ENCODE measurements around the gene GNG7. TPM values are rescaled to one million over a fixed set of nuclear protein-coding genes. Genes with fewer than 3 reads are reported as not detected.

Gene GNG7
- total RNA-seq, 2 experiments from 2014 or later, result 0.08 to 0.13 TPM

DNA sequence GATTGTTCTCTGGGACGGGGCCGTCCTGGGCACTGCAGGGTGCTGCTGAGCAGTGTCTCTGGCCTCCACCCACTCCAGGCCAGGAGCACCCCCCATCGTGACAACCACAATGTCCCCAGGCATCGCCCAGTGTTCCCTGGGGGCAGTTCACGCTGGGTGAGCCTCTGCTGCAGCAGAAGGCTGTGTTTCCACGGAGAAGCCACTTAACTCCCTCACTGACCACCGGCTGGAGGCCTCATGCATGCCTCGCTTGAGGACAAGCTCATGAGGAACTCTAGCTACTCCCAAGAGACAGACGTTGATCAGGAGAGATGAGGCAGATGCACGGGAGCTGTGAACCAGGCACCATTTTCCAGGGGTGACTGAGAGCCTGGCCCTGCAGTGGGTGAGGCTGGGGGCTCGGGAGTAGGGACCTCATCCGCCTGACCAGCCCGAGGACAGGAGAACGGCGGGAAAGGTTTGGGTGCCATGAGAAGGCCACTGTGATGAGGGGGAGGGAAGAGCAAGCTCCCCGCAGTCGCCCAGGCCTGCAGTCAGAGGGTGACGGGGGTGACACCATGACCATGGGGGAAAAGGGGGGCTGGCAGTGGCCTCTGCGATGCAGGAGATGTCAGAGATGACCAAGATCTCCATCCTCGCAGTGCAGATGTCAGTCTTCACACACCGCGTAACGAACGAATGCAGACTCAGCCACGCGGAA, 32.2 kb upstream of the GNG7 start:
- ChIA-PET POLR2A (no interaction called here), CTCF (no interaction called here)
- H3K4me1 Mint-ChIP-seq (ENCODE audit: low read depth), result peaks cover 15% of the 10 kb centered on the region
- no peak for ATAC-seq
- no peaks in the 10 kb centered on the region for H3K9me3 Mint-ChIP-seq (ENCODE audit: insufficient read depth)
- no peaks in the 10 kb centered on the region for H3K27me3 Mint-ChIP-seq (ENCODE audit: low read depth)
- peaks cover 36% of the 10 kb centered on the region for H3K36me3 Mint-ChIP-seq (ENCODE audit: low read depth)
- DNase-seq, result no peak
- no peak overlapping the region for H3K4me3 Mint-ChIP-seq
- H3K27ac Mint-ChIP-seq, result no peak overlapping the region

DNA sequence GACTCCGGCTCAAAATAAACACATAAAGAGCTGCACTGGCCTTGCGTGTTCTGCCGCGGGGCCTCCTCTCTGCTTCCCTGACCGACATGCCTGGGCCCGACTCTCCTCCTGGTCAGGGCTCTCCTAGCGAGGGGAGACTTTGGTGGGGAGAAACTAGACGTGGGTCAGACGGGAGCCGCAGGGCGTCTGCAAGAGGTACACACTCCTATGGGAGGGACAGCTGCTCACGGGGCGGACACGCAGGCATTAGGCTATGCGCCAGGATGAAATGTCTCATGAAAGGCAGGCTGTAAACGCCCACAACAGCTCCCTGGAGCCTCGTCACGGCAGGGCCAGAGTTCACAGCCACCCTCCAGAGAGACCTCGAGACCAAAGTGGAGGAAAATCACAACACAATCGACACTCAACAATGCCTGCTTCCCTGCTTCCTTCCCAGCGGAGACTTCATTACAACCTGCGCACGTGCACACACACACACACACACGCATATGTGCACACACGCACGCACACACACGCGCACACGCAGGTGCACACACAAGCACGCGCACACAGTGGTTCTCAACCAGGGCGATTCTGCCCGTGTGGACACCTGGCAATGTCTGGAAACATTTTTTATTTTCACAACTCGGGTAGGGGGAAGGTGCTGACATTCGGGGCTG, 31.6 kb upstream of the GNG7 start:
- CTCF ChIA-PET, result no interaction called here
- POLR2A ChIA-PET, result no interaction called here
- ATAC-seq, result no peak

DNA sequence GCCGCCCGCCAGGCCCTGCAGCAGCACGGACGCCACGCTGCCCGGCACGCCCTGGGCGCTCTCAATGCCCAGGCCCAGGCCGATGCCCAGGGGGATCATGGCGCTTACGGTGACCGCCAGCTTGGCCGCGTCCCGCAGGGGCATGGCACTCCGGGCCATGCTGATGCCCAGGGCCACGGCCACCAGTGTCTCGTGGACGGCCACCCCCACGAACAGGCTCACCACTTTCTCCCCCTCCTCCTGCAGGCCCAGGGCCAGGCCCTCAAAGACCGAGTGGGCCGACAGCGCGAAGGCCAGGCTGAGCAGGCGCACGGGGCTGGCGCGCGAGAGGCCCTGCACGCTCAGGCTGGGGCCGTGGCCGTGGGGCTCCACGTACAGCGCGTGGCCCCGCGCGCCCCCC, 30.4 kb upstream of the GNG7 start:
- no peak for DNase-seq
- H3K9me3 Mint-ChIP-seq (ENCODE audit: insufficient read depth), result no peaks in the 10 kb centered on the region
- no peaks in the 10 kb centered on the region for H3K27me3 Mint-ChIP-seq (ENCODE audit: low read depth)
- POLR2A ChIA-PET, result no interaction called here
- no peak overlapping the region for H3K4me3 Mint-ChIP-seq
- peaks cover 3% of the 10 kb centered on the region for H3K4me1 Mint-ChIP-seq (ENCODE audit: low read depth)
- no peak overlapping the region for H3K27ac Mint-ChIP-seq
- peaks cover 29% of the 10 kb centered on the region for H3K36me3 Mint-ChIP-seq (ENCODE audit: low read depth)
- CTCF ChIA-PET, result no interaction called here
- ATAC-seq, result no peak

More for the DNA sequence above, 31.6 kb upstream of the GNG7 start:
- no peaks in the 10 kb centered on the region for H3K9me3 Mint-ChIP-seq (ENCODE audit: insufficient read depth)
- no peak overlapping the region for H3K27ac Mint-ChIP-seq
- no peak for DNase-seq
- H3K36me3 Mint-ChIP-seq (ENCODE audit: low read depth), result peaks cover 33% of the 10 kb centered on the region
- no peaks in the 10 kb centered on the region for H3K27me3 Mint-ChIP-seq (ENCODE audit: low read depth)
- no peak overlapping the region for H3K4me3 Mint-ChIP-seq
- peaks cover 12% of the 10 kb centered on the region for H3K4me1 Mint-ChIP-seq (ENCODE audit: low read depth)

DNA sequence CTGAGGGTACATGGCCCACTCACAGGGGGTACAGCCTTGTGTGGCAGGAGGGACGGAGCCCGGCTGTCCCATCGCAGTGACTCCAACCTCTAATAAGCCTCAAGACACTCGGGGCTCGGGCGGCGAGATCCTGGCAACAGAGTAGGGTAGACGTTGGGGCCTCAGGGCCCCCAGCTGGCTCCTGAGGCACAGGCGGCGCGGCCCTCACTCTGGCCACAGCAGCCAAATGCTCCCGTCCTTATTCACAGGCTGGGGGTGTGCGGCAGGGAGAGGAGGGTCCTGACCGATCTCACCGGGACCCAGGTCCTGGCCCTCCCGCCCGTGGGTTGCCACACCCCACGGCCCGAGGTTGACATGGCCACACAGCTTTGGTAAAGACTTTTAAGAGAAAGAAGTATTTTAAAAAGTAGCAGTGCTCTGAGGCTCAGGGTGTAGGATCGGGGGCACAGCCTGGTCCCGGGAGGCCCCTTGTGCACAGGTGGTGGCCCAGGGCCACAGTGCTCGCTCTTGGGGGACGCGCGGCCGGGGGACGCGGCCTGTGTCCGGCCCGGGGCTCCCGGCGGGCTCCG, 29.7 kb upstream of the GNG7 start:
- H3K27me3 Mint-ChIP-seq (ENCODE audit: low read depth), result no peaks in the 10 kb centered on the region
- H3K36me3 Mint-ChIP-seq (ENCODE audit: low read depth), result peaks cover 28% of the 10 kb centered on the region
- POLR2A ChIA-PET, result interaction anchor here (0.6 kb wide), 1 partner anchor 230 kb away, joined by 4 read pairs; no protein-coding TSS in a partner anchor
- H3K27ac Mint-ChIP-seq, result no peak overlapping the region
- H3K4me1 Mint-ChIP-seq (ENCODE audit: low read depth), result peaks cover 4% of the 10 kb centered on the region
- no peak for DNase-seq
- H3K9me3 Mint-ChIP-seq (ENCODE audit: insufficient read depth), result no peaks in the 10 kb centered on the region
- H3K4me3 Mint-ChIP-seq, result no peak overlapping the region
- no peak for ATAC-seq
- CTCF ChIA-PET, result no interaction called here

DNA sequence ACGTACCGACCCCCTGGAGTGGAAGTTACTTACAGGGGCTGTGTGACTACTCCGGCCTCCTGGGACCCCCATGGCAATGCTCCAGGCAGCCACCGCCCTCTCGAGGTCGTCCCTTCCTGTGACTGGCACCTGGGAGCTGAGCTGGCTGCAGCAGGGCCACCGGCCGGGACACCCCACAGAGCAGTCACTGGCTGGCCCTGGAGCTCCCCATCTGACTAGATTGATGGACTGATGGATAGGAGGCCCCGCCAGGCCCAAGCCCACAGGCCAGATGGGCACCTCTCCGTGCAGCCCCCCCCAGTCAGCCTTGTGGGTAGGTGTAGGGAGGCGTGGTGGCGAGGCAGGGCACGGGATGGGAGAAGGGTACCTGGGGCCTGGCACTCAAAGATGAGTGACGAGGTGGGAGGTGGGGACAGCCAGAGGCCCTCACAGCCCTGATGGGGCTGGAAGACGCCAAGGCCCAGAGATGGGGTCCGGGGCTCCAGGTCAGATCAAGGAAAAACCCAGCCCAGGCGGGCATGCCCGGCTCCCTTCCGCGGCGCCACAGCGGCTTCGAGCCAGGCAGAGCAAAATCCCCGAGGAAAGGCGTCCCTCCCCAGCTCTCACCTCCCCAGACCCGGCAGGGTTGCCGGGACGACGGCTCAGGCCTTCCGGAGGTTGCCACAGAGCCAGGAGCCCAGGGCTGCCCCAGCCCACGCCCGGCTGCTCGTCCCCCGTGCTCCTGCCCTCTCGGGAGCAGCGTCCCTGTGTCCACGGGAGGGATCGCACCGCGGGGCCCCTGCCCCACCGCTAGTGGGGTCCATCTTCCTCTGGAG, 28.9 kb upstream of the GNG7 start:
- no peak for DNase-seq
- no peak for ATAC-seq
- Mint-ChIP-seq H3K9me3 (ENCODE audit: insufficient read depth) (no peaks in the 10 kb centered on the region), H3K27me3 (ENCODE audit: low read depth) (peaks cover 3% of the 10 kb centered on the region), H3K36me3 (ENCODE audit: low read depth) (peaks cover 19% of the 10 kb centered on the region), H3K4me3 (no peak overlapping the region), H3K4me1 (ENCODE audit: low read depth) (peaks cover 9% of the 10 kb centered on the region), H3K27ac (no peak overlapping the region)
- CTCF ChIA-PET, result no interaction called here
- POLR2A ChIA-PET, result no interaction called here

DNA sequence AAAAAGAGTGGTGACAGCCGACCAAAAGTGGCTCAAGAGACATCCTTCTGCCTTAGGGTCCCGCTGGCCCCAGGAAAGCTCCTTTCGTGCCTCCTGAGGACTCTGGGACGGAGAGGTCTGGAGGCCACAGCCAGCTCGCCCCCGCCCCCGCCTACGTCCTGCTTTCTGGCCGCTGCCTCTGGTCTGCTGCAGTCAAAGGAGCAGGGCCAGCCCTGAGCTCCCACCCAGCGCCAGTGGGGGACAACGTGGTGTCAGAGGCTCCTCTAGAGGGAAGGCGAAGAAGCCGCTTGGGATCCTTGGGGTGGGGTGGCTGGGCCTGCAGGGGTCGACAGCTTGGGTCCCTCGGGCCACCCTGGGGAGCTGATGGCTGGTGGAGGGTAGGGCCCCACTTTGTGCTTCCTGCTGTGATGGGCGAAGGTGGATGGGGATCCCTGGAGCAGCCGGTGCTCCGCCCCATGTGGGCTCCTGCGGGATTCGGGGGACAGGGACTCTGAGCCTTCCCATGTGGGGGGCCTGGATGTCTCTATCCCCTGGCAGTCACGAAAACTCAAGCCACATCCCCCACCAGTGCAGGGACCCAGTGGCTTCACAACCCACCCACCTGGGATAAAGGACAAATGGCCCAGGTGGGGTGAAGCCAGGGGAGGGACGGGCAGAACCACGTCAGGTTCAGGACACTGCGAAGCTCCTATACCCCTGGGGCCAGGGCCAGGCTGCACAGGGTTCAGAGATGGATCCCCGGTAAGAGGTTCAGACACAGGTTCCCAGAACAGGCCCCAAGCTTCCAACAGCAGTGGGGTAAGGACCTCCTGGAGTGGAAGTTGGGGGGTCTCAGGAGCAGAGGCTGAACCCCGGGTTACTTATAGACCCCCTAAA, 27.7 kb upstream of the GNG7 start:
- POLR2A ChIA-PET, result interaction anchor here (1.1 kb wide), 1 partner anchor 10 kb away, joined by 3 read pairs; the partner anchor contains the start of gene SLC39A3
- ATAC-seq, result no peak
- no peaks in the 10 kb centered on the region for H3K9me3 Mint-ChIP-seq (ENCODE audit: insufficient read depth)

DNA sequence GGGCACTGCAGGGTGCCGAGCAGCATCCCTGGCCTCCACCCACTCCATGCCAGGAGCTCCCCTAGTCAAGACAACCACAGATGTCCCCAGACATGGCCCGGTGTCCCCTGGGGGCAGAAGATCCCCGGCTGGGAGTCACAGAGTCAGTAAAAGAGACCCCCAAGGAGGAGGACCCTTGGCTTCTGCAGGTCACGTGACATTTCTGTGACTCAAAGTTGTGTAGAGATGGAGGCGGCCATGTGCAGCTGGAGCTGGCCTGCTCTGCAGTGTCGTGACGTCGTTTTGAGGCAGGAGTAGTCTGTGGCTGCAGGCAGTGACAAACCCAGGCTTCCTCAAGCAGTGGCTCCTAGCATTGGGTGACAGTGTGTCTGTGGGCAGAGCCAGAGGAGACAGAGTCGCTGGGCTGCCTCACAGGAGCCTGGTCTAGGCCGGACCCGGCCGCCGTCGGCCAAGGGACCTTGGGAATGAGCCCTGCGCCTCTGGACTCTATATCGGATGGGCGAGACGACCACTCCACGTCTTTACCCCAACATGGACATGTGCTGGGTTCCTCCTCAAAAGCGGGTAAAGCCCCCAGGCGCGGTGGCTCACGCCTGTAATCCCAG, 26.4 kb upstream of the GNG7 start:
- ATAC-seq (no peak), DNase-seq (no peak)
- Mint-ChIP-seq H3K27ac (no peak overlapping the region), H3K9me3 (ENCODE audit: insufficient read depth) (no peaks in the 10 kb centered on the region), H3K36me3 (ENCODE audit: low read depth) (peaks cover under 1% of the 10 kb centered on the region), H3K4me1 (ENCODE audit: low read depth) (peaks cover 6% of the 10 kb centered on the region), H3K4me3 (no peak overlapping the region), H3K27me3 (ENCODE audit: low read depth) (peaks cover 6% of the 10 kb centered on the region)
- ChIA-PET POLR2A (no interaction called here), CTCF (no interaction called here)

More for the DNA sequence above, 27.7 kb upstream of the GNG7 start:
- no peak overlapping the region for H3K27ac Mint-ChIP-seq
- peaks cover 10% of the 10 kb centered on the region for H3K36me3 Mint-ChIP-seq (ENCODE audit: low read depth)
- CTCF ChIA-PET, result no interaction called here
- peaks cover 6% of the 10 kb centered on the region for H3K27me3 Mint-ChIP-seq (ENCODE audit: low read depth)
- no peak overlapping the region for H3K4me3 Mint-ChIP-seq
- H3K4me1 Mint-ChIP-seq (ENCODE audit: low read depth), result peaks cover 9% of the 10 kb centered on the region
- DNase-seq, result no peak

DNA sequence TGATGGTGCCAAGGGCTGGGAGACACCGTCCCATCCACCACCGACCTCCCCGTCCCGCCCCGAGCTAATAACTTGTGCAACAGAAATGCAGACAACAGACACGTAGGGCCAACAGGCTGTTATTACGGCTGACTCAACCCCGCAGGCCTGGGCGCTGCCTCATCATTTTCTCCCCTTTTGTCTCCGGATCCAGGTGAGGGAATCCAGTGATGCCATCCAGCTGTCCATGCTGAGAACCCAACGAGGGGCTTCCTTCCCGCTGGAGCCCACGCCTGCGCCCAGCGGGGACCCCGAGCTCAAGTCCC, 25.1 kb upstream of the GNG7 start:
- no peaks in the 10 kb centered on the region for H3K36me3 Mint-ChIP-seq (ENCODE audit: low read depth)
- no peaks in the 10 kb centered on the region for H3K9me3 Mint-ChIP-seq (ENCODE audit: insufficient read depth)
- no peak for DNase-seq
- no peak for ATAC-seq
- no peak overlapping the region for H3K27ac Mint-ChIP-seq
- no peak overlapping the region for H3K4me3 Mint-ChIP-seq
- peaks cover 7% of the 10 kb centered on the region for H3K27me3 Mint-ChIP-seq (ENCODE audit: low read depth)
- H3K4me1 Mint-ChIP-seq (ENCODE audit: low read depth), result peaks cover 6% of the 10 kb centered on the region
- ChIA-PET POLR2A (no interaction called here), CTCF (interaction anchor here (0.5 kb wide), 1 partner anchor 257 kb away, joined by 3 read pairs; no protein-coding TSS in a partner anchor)

DNA sequence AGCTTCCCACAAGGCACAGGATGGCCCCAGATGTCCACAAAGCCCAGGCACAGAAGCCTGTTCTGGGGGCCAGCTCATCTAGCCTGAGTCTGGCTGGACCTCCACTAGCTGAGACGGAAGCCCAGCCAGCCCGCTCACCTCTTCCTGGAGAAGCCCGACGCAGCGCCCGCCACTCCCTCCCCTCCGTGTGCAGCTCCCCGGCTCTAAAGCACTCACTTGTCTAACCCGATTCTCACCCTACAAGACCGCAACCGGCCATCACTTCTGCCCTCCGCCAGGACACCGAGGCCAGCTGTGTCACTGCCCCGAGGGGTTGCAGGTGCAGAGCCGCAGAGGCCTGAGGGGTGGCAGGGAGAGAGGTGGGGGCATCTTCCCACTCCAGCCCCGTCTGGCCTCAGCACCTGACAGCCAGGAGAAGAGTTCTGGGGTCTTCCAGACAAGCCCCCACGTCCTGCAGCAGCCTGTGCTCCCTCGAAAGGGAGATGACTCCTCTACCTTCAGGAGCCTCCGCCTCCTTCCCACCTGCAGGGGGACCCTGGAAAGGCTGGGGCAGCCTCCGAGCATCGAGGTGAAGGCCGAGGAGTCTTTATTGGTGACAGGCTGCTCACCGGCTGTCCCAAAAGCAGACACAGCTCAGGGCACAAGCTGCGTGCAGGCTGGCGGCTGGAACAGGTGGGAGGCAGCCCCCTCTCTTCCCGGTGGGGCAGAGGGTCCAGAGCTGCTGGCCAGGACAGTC, 24.6 kb upstream of the GNG7 start:
- peaks cover 10% of the 10 kb centered on the region for H3K27me3 Mint-ChIP-seq (ENCODE audit: low read depth)
- ChIA-PET CTCF (interaction anchor here (0.5 to 0.6 kb wide), 2 partner anchors 169 to 256 kb away, joined by 3 read pairs; no protein-coding TSS in a partner anchor), POLR2A (no interaction called here)
- no peak overlapping the region for H3K27ac Mint-ChIP-seq
- no peaks in the 10 kb centered on the region for H3K9me3 Mint-ChIP-seq (ENCODE audit: insufficient read depth)
- H3K4me3 Mint-ChIP-seq, result no peak overlapping the region
- ATAC-seq (no peak), DNase-seq (no peak)
- peaks cover 6% of the 10 kb centered on the region for H3K4me1 Mint-ChIP-seq (ENCODE audit: low read depth)
- no peaks in the 10 kb centered on the region for H3K36me3 Mint-ChIP-seq (ENCODE audit: low read depth)

DNA sequence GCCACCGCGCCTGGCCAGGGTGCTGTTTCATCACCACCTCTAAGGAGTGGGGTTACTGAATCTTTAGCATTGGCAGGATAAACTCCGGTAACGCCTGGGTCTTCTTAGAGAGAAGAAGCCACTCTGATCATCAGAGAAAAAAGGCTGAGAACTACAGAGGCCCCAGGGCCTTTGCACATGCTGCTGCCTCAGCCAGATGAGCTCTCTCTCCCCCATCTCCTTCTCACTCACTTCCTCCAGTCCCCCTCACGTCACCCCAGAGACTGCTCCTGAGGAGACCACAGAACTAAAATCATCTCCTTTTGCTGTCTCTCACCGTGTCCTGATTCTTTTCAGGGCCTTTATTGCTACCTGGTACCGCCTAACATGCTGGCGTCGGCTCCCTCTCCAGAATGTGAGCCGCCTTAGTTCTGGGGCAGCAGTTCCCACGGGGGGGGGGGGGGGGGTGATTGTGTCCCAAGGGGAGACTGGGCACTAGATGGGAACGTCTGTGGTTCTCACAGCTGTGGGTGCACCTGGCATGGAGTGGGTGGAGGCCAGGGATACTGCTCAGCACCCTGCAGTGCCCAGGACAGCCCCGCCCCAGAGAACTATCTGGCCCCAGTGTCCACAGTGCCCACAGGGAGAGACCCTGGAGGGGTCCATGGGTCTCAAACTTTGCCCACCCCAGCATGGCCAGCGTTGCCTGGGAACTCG, 23.8 kb upstream of the GNG7 start:
- Mint-ChIP-seq H3K4me1 (ENCODE audit: low read depth) (peaks cover 6% of the 10 kb centered on the region), H3K27me3 (ENCODE audit: low read depth) (peaks cover 15% of the 10 kb centered on the region), H3K27ac (no peak overlapping the region), H3K9me3 (ENCODE audit: insufficient read depth) (no peaks in the 10 kb centered on the region), H3K4me3 (no peak overlapping the region), H3K36me3 (ENCODE audit: low read depth) (no peaks in the 10 kb centered on the region)
- DNase-seq (no peak), ATAC-seq (no peak)
- CTCF ChIA-PET, result interaction anchor here (0.6 kb wide), 1 partner anchor 169 kb away, joined by 3 read pairs; no protein-coding TSS in a partner anchor
- POLR2A ChIA-PET, result no interaction called here
